ENCODE data around the gene SATL1. TPM values are rescaled to one million over a fixed set of nuclear protein-coding genes. Genes with fewer than 3 reads are reported as not detected.
A peak's percentile ranks its signal among the peaks of the same experiment; 100 is the strongest.

SATL1 gene
- total and polyA plus RNA-seq, 4 donors: 0.05 TPM; not detected in 3

DNA sequence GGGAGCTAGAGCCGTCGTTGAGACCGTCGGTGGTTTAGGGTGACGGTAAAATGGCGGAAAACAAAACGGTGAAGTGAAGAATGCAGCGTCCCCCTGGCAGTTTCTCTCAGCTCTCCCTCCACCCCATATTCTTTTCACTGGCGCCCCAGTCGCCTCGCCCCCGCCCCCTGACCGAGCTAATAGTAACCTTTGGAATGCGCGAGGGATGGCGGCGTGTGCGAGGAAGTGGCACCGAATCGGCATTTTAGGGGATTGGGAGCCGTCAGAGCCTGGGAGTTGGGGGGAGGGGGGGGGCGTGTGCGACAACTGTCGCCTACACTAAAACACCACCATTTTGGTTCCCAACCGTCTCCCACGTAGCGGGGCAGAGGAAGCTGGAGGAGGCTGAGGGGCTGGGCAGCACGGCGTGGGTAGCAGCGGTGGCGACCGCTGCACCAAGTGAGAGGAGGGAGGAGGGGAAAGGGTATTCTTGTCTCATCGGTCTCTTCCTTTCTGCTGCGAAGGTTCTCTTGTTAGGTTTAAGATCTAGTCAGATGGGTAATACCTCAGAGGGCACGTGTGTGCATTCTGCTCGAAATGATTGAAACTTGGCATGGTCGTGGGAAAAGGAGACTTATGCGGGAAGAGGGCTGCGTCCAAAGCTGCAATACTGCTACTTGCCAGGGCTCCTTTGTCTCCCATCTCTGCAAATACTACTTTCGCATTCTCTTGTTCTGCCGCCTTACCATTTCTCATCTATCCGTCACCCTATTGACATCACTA is 1.1 kb upstream of the SATL1 start (continued):
- TF ChIP-seq, protein P1, sequence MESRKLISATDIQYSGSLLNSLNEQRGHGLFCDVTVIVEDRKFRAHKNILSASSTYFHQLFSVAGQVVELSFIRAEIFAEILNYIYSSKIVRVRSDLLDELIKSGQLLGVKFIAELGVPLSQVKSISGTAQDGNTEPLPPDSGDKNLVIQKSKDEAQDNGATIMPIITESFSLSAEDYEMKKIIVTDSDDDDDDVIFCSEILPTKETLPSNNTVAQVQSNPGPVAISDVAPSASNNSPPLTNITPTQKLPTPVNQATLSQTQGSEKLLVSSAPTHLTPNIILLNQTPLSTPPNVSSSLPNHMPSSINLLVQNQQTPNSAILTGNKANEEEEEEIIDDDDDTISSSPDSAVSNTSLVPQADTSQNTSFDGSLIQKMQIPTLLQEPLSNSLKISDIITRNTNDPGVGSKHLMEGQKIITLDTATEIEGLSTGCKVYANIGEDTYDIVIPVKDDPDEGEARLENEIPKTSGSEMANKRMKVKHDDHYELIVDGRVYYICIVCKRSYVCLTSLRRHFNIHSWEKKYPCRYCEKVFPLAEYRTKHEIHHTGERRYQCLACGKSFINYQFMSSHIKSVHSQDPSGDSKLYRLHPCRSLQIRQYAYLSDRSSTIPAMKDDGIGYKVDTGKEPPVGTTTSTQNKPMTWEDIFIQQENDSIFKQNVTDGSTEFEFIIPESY (IDR thresholded peaks at IDR 0.05): no peak

DNA sequence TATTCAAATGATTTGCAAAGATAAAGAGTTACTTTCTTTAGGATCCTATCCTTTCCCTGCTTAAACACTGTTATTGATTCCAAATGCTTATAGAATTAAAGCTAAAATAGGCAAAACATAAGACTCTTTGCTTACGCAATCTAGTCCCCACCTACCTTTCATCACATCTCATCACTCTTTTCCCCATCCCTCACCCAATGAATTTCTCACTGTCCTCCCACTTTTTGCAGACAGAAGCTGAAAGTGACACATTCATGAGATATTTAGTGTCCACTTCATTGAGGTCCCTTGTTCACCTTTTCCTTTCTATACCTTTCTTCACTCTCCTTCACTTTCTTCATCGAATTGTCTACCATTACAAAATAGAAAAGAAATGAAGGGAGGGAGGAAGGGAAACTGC is 424 bp downstream of the SATL1 start:
- Histone ChIP-seq H3K27me3 (ENCODE audit: control insufficient read depth in 4 of 4, insufficient read depth in 4 of 4, low read length in 3 of 4) (no peaks in the 10 kb centered on the region), H3K27ac (ENCODE audit: low read depth in 1 of 2, low read length in 2 of 2) (no peak overlapping the region), H3K9ac (ENCODE audit: low read depth in 1 of 2, low read length in 2 of 2) (no peak overlapping the region), H3K4me1 (ENCODE audit: control insufficient read depth in 4 of 4, insufficient read depth in 4 of 4, low read length in 3 of 4) (peaks cover 0 to 9% (median 4%) of the 10 kb centered on the region in 4 donors), H3K9me3 (ENCODE audit: control insufficient read depth in 4 of 4, low read length in 3 of 4) (no peaks in the 10 kb centered on the region), H3K4me3 (ENCODE audit: low read depth in 1 of 3, low read length in 3 of 3) (peak overlapping the region in 1 of 3 donors; percentile 51), H3K36me3 (ENCODE audit: control insufficient read depth in 4 of 4, insufficient read depth in 3 of 4, low read depth in 1 of 4, low read length in 3 of 4) (no peaks in the 10 kb centered on the region)
- no peak for TF ChIP-seq RAD21 (IDR thresholded peaks at IDR 0.05)
- TF ChIP-seq, protein P2, sequence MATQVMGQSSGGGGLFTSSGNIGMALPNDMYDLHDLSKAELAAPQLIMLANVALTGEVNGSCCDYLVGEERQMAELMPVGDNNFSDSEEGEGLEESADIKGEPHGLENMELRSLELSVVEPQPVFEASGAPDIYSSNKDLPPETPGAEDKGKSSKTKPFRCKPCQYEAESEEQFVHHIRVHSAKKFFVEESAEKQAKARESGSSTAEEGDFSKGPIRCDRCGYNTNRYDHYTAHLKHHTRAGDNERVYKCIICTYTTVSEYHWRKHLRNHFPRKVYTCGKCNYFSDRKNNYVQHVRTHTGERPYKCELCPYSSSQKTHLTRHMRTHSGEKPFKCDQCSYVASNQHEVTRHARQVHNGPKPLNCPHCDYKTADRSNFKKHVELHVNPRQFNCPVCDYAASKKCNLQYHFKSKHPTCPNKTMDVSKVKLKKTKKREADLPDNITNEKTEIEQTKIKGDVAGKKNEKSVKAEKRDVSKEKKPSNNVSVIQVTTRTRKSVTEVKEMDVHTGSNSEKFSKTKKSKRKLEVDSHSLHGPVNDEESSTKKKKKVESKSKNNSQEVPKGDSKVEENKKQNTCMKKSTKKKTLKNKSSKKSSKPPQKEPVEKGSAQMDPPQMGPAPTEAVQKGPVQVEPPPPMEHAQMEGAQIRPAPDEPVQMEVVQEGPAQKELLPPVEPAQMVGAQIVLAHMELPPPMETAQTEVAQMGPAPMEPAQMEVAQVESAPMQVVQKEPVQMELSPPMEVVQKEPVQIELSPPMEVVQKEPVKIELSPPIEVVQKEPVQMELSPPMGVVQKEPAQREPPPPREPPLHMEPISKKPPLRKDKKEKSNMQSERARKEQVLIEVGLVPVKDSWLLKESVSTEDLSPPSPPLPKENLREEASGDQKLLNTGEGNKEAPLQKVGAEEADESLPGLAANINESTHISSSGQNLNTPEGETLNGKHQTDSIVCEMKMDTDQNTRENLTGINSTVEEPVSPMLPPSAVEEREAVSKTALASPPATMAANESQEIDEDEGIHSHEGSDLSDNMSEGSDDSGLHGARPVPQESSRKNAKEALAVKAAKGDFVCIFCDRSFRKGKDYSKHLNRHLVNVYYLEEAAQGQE (IDR thresholded peaks at IDR 0.05): no peak
- no peak for TF ChIP-seq SP1 (IDR thresholded peaks at IDR 0.05)
- 45% methylated on average over 2 of the region's 2 CpGs for WGBS
- DNase-seq (ENCODE audit: low spot score): no peak

DNA sequence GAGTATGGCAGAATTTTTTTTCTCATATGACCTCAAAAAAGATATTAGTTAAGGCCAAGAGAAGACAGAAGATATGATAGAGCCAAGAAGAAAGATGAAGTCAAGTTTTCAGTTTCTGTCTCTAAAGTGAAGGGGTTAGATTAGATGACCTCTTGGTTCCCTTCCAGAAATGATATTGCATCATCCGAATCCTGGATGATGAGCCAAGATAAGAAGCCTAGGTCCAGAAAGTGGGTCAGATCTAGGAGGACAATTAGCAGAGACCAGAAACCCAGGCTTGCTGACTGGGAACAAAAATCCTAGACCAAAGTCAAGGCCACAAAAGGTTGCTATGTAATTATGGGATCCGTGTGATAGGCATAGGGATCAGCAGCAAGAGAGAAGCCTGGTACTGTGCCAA is 20.2 kb downstream of the SATL1 start:
- Histone ChIP-seq H3K4me3 (ENCODE audit: low read depth in 1 of 3, low read length in 3 of 3) (no peak overlapping the region), H3K4me1 (ENCODE audit: control insufficient read depth in 4 of 4, insufficient read depth in 4 of 4, low read length in 3 of 4) (peaks cover 0 to 3% (median 0%) of the 10 kb centered on the region in 4 donors), H3K27me3 (ENCODE audit: control insufficient read depth in 4 of 4, insufficient read depth in 4 of 4, low read length in 3 of 4) (peaks cover 0 to 3% (median 0%) of the 10 kb centered on the region in 4 donors), H3K27ac (ENCODE audit: low read depth in 1 of 2, low read length in 2 of 2) (no peak overlapping the region), H3K9ac (ENCODE audit: low read depth in 1 of 2, low read length in 2 of 2) (no peak overlapping the region), H3K9me3 (ENCODE audit: control insufficient read depth in 4 of 4, low read length in 3 of 4) (no peaks in the 10 kb centered on the region), H3K36me3 (ENCODE audit: control insufficient read depth in 4 of 4, insufficient read depth in 3 of 4, low read depth in 1 of 4, low read length in 3 of 4) (no peaks in the 10 kb centered on the region)
- 27% methylated on average over 2 of the region's 2 CpGs for WGBS
- no peak for DNase-seq (ENCODE audit: low spot score)
- TF ChIP-seq EGR1 (IDR thresholded peaks at IDR 0.05; ENCODE audit: low read depth in 2 of 2) (no peak), JUND (IDR thresholded peaks at IDR 0.05) (no peak), GABPA (IDR thresholded peaks at IDR 0.05 in 1 of 2, conservative IDR thresholded peaks at IDR 0.05 in 1 of 2) (no peak), RAD21 (IDR thresholded peaks at IDR 0.05) (no peak), RXRA (IDR thresholded peaks at IDR 0.05) (peak in 1 of 2 donors; percentile 14), FOXA2 (IDR thresholded peaks at IDR 0.05) (no peak), SP1 (IDR thresholded peaks at IDR 0.05) (no peak), FOXA1 (IDR thresholded peaks at IDR 0.05) (no peak), NR2F2 (IDR thresholded peaks at IDR 0.05) (peak; percentile 25), TAF1 (conservative IDR thresholded peaks at IDR 0.05) (no peak), YY1 (IDR thresholded peaks at IDR 0.05) (no peak), HNF4G (IDR thresholded peaks at IDR 0.05) (no peak)
- TF ChIP-seq, protein P2 (IDR thresholded peaks at IDR 0.05): no peak
- TF ChIP-seq, protein P3, sequence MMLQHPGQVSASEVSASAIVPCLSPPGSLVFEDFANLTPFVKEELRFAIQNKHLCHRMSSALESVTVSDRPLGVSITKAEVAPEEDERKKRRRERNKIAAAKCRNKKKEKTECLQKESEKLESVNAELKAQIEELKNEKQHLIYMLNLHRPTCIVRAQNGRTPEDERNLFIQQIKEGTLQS (IDR thresholded peaks at IDR 0.05): peak; percentile 82
- TF ChIP-seq, protein P1 (IDR thresholded peaks at IDR 0.05): no peak
- TF ChIP-seq, protein P4, sequence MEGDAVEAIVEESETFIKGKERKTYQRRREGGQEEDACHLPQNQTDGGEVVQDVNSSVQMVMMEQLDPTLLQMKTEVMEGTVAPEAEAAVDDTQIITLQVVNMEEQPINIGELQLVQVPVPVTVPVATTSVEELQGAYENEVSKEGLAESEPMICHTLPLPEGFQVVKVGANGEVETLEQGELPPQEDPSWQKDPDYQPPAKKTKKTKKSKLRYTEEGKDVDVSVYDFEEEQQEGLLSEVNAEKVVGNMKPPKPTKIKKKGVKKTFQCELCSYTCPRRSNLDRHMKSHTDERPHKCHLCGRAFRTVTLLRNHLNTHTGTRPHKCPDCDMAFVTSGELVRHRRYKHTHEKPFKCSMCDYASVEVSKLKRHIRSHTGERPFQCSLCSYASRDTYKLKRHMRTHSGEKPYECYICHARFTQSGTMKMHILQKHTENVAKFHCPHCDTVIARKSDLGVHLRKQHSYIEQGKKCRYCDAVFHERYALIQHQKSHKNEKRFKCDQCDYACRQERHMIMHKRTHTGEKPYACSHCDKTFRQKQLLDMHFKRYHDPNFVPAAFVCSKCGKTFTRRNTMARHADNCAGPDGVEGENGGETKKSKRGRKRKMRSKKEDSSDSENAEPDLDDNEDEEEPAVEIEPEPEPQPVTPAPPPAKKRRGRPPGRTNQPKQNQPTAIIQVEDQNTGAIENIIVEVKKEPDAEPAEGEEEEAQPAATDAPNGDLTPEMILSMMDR (IDR thresholded peaks at IDR 0.05; ENCODE audit: low read depth, low read length, missing input control): no peak

All from liver (tissue), 9 donors.